Measurements from ENCODE around the gene GUSB. TPM values are rescaled to one million over a fixed set of nuclear protein-coding genes. Genes with fewer than 3 reads are reported as not detected.
"Not testable (repeated sequence)": the region's sequence is repeated elsewhere in the genome, so short reads cannot be mapped to it uniquely, and the experiment has no call there.

Gene GUSB
- total and polyA plus RNA-seq, 10 of the 15 experiments (the other 5 are each of a cell fraction or from before 2014, with no cell fraction given), result 9.8 to 71.2 (median 45.4) TPM

- no peak for TF ChIP-seq ZNF622 (IDR thresholded peaks at IDR 0.05)
- no peak for TF ChIP-seq RAD21 (IDR thresholded peaks at IDR 0.05; ENCODE audit: insufficient read depth, low read depth, low read length)
- TF ChIP-seq SIN3A (IDR thresholded peaks at IDR 0.05; ENCODE audit: low read depth, low read length), result no peak
- no peak for TF ChIP-seq TARDBP (IDR thresholded peaks at IDR 0.05; ENCODE audit: borderline replicate concordance)
Observed at GRCh38 chr7:65967361-65968155, 14.5 kb downstream of the GUSB start (continued).

GRCh38 chr7:65966146-65966545 lies 15.9 kb downstream of the GUSB start:
- no peak for TF ChIP-seq EGR1 (IDR thresholded peaks at IDR 0.05; ENCODE audit: borderline replicate concordance in 1 of 2, low read depth in 2 of 2, low read length in 2 of 2)
- H4K20me1 ChIP-seq (ENCODE audit: control insufficient read depth, insufficient read depth), result no peaks in the 10 kb centered on the region
- H3K4me1 ChIP-seq (ENCODE audit: control insufficient read depth, insufficient read depth, low read length), result no peaks in the 10 kb centered on the region
- SMC1A ChIA-PET (ENCODE audit: uncharacterized antibody, unreplicated experiment), result no interaction called here
- H3K36me3 ChIP-seq (ENCODE audit: control insufficient read depth in 2 of 2, insufficient read depth in 2 of 2, low read length in 1 of 2), result peaks cover 2 to 26% of the 10 kb centered on the region in 2 experiments; a peak in 3 of 4 replicates
- no peaks in the 10 kb centered on the region for H3K79me2 ChIP-seq (ENCODE audit: control insufficient read depth, insufficient read depth, low read length)
- H3K27ac ChIP-seq (ENCODE audit: control insufficient read depth, insufficient read depth), result no peak overlapping the region
- H3K9ac ChIP-seq (ENCODE audit: control insufficient read depth, insufficient read depth, low read length), result no peak overlapping the region
- H3K27me3 ChIP-seq (replicated peaks in 1 of 2; ENCODE audit: control insufficient read depth in 2 of 2, insufficient read depth in 2 of 2, low read length in 1 of 2), result no peaks in the 10 kb centered on the region
- H3K4me2 ChIP-seq (ENCODE audit: control insufficient read depth, insufficient read depth), result no peak overlapping the region
- DNase-seq (ENCODE audit: low read depth, low spot score), result no peak
- no peak overlapping the region for H3K4me3 ChIP-seq
- 83% methylated on average over 6 of the region's 6 CpGs for WGBS (ENCODE audit: insufficient coverage, insufficient replicate concordance, low lambda C conversion rate, missing lambda C conversion rate)
- ATAC-seq, result no peak
- RAD21 ChIA-PET (ENCODE audit: unreplicated experiment), result no interaction called here
- no TSS peak for BruUV-seq (replicated peaks)
- POLR2A ChIA-PET, result no interaction called here
- no peak overlapping the region for H2AFZ ChIP-seq (ENCODE audit: control insufficient read depth, low read depth, low read length)
- CTCF ChIA-PET, result no interaction called here
- FAIRE-seq, result no peak
- no peaks in the 10 kb centered on the region for H3K9me3 ChIP-seq (replicated peaks; ENCODE audit: control insufficient read depth, insufficient read depth, low read length)
- intact Hi-C loops (cut with micrococcal nuclease; ENCODE audit: unreplicated experiment), result no loop called here
- in situ Hi-C loops (cut with MboI), result no loop called here

- H3K27ac ChIP-seq (ENCODE audit: control insufficient read depth, insufficient read depth); ATAC-seq; SMC1A ChIA-PET (ENCODE audit: uncharacterized antibody, unreplicated experiment); FAIRE-seq; DNase-seq (ENCODE audit: low read depth, low spot score); RAD21 ChIA-PET (ENCODE audit: unreplicated experiment); H3K79me2 ChIP-seq (ENCODE audit: control insufficient read depth, insufficient read depth, low read length); H3K9me3 ChIP-seq (replicated peaks; ENCODE audit: control insufficient read depth, insufficient read depth, low read length); in situ Hi-C loops (cut with MboI); CTCF ChIA-PET; H3K4me1 ChIP-seq (ENCODE audit: control insufficient read depth, insufficient read depth, low read length); POLR2A ChIA-PET; H3K4me2 ChIP-seq (ENCODE audit: control insufficient read depth, insufficient read depth); H3K9ac ChIP-seq (ENCODE audit: control insufficient read depth, insufficient read depth, low read length); H2AFZ ChIP-seq (ENCODE audit: control insufficient read depth, low read depth, low read length); intact Hi-C loops (cut with micrococcal nuclease; ENCODE audit: unreplicated experiment); H4K20me1 ChIP-seq (ENCODE audit: control insufficient read depth, insufficient read depth); BruUV-seq (replicated peaks); H3K4me3 ChIP-seq; H3K27me3 ChIP-seq (replicated peaks in 1 of 2; ENCODE audit: control insufficient read depth in 2 of 2, insufficient read depth in 2 of 2, low read length in 1 of 2): not testable (repeated sequence)
- 85% methylated on average over 3 of the region's 3 CpGs for WGBS (ENCODE audit: insufficient coverage, insufficient replicate concordance, low lambda C conversion rate, missing lambda C conversion rate)
- peaks cover 6 to 32% of the 10 kb centered on the region in 2 experiments; a peak in 3 of 4 replicates for H3K36me3 ChIP-seq (ENCODE audit: control insufficient read depth in 2 of 2, insufficient read depth in 2 of 2, low read length in 1 of 2)
Observed at GRCh38 chr7:65964671-65965070, 17.3 kb downstream of the GUSB start.

Measured in GM12878 (cell line).